Measurements from ENCODE around the gene FRAT2. TPM values are rescaled to one million over a fixed set of nuclear protein-coding genes. Genes with fewer than 3 reads are reported as not detected.

FRAT2 gene, protein sequence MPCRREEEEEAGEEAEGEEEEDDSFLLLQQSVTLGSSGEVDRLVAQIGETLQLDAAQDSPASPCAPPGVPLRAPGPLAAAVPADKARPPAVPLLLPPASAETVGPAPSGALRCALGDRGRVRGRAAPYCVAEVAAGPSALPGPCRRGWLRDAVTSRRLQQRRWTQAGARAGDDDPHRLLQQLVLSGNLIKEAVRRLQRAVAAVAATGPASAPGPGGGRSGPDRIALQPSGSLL
- total RNA-seq, result 10 to 100 TPM in 3 of 4 donors, 1 to 10 TPM in 1; 9.3 to 28.7 (median 20.5) TPM

DNA sequence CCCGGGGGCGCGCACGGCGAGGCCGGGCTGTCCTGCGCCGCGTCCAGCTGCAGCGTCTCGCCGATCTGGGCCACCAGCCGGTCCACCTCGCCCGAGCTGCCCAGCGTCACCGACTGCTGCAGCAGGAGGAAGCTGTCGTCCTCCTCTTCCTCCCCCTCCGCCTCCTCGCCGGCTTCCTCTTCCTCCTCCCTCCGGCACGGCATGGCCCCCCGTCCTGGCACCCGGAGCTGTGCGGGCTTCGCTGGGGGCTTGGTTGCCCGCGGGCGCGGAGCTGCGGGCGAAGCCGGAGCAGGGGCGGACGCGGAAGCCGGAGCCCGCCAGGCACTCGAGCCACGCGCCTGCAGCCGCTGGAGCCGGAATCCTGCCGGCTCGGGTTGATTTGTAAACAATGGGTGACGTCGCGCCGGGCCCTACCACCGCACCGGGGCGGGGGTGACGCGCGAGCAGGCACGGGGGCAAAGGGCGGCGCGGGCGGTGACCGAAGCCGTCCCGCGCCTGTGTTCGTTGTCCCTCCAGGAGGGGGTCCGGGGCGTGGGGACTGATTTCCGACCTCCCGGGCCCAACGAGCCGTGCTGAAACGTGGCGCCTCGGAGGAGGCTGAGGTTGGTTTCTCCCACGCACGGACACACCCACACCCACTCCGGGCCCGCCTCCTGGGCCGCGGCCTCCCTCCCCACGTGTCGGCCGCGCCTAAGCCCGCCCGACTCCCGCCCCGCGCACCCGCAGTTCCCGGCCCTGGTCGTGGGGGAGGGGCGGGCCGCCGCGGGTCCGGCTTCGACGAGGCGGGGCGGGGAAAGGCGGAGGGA, at the start of gene FRAT2:
Gene FRAT2, minus strand, starts transcription at position 360 of the 806 bp plus-strand sequence. Its CDS starts 157 bp downstream, at position 203.
- intact Hi-C loops (cut with DNase I; ENCODE audit: low total_unique reads), result loop anchor here (2.0 to 10.0 kb wide), 3 partner anchors 42 to 500 kb away; partner anchors contain the start of genes ARHGAP19, LCOR and RRP12
- peak; percentile 88 to 91 for ATAC-seq
- Histone ChIP-seq H3K27ac (peak within 1 kb of the TSS; percentile 83 to 98 (median 90)), H3K4me1 (peaks cover 36 to 43% of the 10 kb centered on the region in 2 donors), H3K27me3 (no peaks in the 10 kb centered on the region), H3K9me3 (no peaks in the 10 kb centered on the region), H3K36me3 (no peaks in the 10 kb centered on the region), H3K4me3 (peak within 1 kb of the TSS; percentile 72 to 100 (median 88))
- peak; percentile 87 to 88 for DNase-seq
- in situ Hi-C loops (cut with MboI; ENCODE audit: low sequenced_read_pairs in 4 of 4), result loop anchor here in 1 of 4 donors (10.0 kb wide), 1 partner anchor 50 kb away; no protein-coding TSS in a partner anchor
- TF ChIP-seq CTCF (IDR thresholded peaks at IDR 0.05 in 4 of 5, conservative IDR thresholded peaks at IDR 0.05 in 1 of 5), result no peak
- peak; percentile 80 to 92 for TF ChIP-seq POLR2A (IDR thresholded peaks at IDR 0.05)

DNA sequence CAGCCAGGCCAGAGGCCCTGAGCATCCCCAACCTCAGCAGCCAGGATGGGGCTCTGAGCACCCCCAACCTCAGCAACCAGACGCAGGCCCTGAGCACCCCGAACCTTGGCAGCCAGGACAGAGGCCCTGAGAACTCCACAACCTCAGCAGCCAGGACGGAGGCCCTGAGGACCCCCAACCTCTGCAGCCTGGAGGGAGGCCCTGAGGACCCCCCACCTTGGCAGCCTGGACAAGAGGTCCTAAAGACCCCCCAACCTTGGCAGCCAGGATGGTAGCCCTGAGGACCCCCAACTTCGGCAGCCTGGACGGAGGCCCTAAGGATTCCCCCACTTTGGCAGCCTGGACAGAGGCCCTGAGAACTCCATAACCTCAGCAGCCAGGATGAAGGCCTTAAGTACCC, 49.6 kb upstream of the FRAT2 start:
- H3K9me3 ChIP-seq, result no peaks in the 10 kb centered on the region
- intact Hi-C loops (cut with DNase I; ENCODE audit: low total_unique reads) (no loop called here), in situ Hi-C loops (cut with MboI; ENCODE audit: low sequenced_read_pairs in 4 of 4) (no loop called here)
- H3K4me3 ChIP-seq, result no peak overlapping the region
- no peak for DNase-seq
- ATAC-seq, result no peak
- no peak overlapping the region for H3K27ac ChIP-seq
- peaks cover 0 to 96% of the 10 kb centered on the region in 2 donors for H3K36me3 ChIP-seq
- H3K4me1 ChIP-seq, result no peaks in the 10 kb centered on the region
- TF ChIP-seq CTCF (IDR thresholded peaks at IDR 0.05 in 4 of 5, conservative IDR thresholded peaks at IDR 0.05 in 1 of 5), result no peak
- no peak for TF ChIP-seq POLR2A (IDR thresholded peaks at IDR 0.05)
- H3K27me3 ChIP-seq, result no peaks in the 10 kb centered on the region

GRCh38 chr10:97383159-97383558, 48.6 kb upstream of the FRAT2 start:
- Histone ChIP-seq H3K4me1 (no peaks in the 10 kb centered on the region), H3K36me3 (peaks cover 0 to 97% of the 10 kb centered on the region in 2 donors), H3K4me3 (no peak overlapping the region), H3K9me3 (no peaks in the 10 kb centered on the region), H3K27ac (no peak overlapping the region), H3K27me3 (no peaks in the 10 kb centered on the region)
- no peak for ATAC-seq
- TF ChIP-seq POLR2A (IDR thresholded peaks at IDR 0.05) (no peak), CTCF (IDR thresholded peaks at IDR 0.05 in 4 of 5, conservative IDR thresholded peaks at IDR 0.05 in 1 of 5) (no peak)
- in situ Hi-C loops (cut with MboI; ENCODE audit: low sequenced_read_pairs in 4 of 4), result no loop called here
- no peak for DNase-seq
- intact Hi-C loops (cut with DNase I; ENCODE audit: low total_unique reads), result no loop called here

DNA sequence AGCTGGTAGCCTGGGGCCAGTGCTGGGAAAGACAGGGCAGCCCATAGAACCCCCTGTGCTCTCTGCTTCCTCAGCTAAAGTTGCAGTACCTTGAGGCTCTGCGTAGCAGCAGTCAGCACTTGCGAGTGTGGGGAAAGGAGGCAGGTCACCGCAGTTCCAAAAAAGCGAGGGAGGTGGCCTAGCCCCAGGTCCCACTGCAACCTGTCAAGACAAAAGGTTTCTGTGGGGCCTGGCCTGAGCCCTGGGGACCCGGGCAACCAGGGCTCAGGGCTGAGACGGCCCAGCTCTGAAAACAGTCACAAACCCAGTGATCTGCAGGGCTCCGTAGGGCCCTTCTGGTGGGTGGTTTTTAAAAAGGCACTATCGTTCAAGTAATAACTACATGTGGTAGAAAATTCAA, 47.1 kb upstream of the FRAT2 start:
- no peak for DNase-seq
- H3K27ac ChIP-seq, result no peak overlapping the region
- no peak overlapping the region for H3K4me3 ChIP-seq
- intact Hi-C loops (cut with DNase I; ENCODE audit: low total_unique reads), result no loop called here
- no peaks in the 10 kb centered on the region for H3K27me3 ChIP-seq
- no peaks in the 10 kb centered on the region for H3K4me1 ChIP-seq
- H3K36me3 ChIP-seq, result peaks cover 0 to 88% of the 10 kb centered on the region in 2 donors
- in situ Hi-C loops (cut with MboI; ENCODE audit: low sequenced_read_pairs in 4 of 4), result no loop called here
- H3K9me3 ChIP-seq, result no peaks in the 10 kb centered on the region
- TF ChIP-seq CTCF (IDR thresholded peaks at IDR 0.05 in 4 of 5, conservative IDR thresholded peaks at IDR 0.05 in 1 of 5), result no peak
- TF ChIP-seq POLR2A (IDR thresholded peaks at IDR 0.05), result no peak
- no peak for ATAC-seq
